Left ventricle myocardium inferior (tissue), 1 donor: ENCODE results near the gene SGMS1. TPM values are rescaled to one million over a fixed set of nuclear protein-coding genes. Genes with fewer than 3 reads are reported as not detected.

Experiments
- DNase-seq: peaks from one replicate; pipeline ENCODE4 v3.0.0-alpha.2; 2020
- H3K27ac ChIP-seq: fragments of 200-600 bp; replicated peaks from 2 replicates; pipeline ENCODE4 v1.8.0; 2021
- H3K27me3 ChIP-seq: fragments of 200-600 bp; 2 replicates; pipeline ENCODE4 v1.8.0; 2021; ENCODE audit warnings: low read depth
- H3K36me3 ChIP-seq: fragments of 200-600 bp; 2 replicates; pipeline ENCODE4 v1.8.0; 2021
- H3K4me1 ChIP-seq: fragments of 200-600 bp; 2 replicates; pipeline ENCODE4 v1.8.0; 2021
- H3K4me3 ChIP-seq: fragments of 200-600 bp; 2 replicates; pipeline ENCODE4 v1.8.0; 2021; ENCODE audit warnings: mild to moderate bottlenecking, moderate library complexity
- H3K9me3 ChIP-seq: fragments of 200-600 bp; replicated peaks from 2 replicates; pipeline ENCODE4 v1.8.0; 2021
- intact Hi-C: fragments of 100-400 bp; cut with micrococcal nuclease; formaldehyde crosslinking; loops from one replicate; pipeline ENCODE4 v1.11.0; 2022
- total RNA-seq: library from RNA; stranded (reverse); fragmentation: NEBNext Ultra II Directional; extraction: Animal tissue kit (Norgen Biotek cat#: 25700); gene quantifications from one replicate; pipeline ENCODE4 v1.2.1, GENCODE V29; 2021
- TF ChIP-seq, protein P1 (sequence below): fragments of 200-600 bp; IDR thresholded peaks from 2 replicates; pipeline ENCODE4 v1.8.0; 2021; ENCODE audit warnings: antibody characterized with exemption, mild to moderate bottlenecking, borderline replicate concordance
- donor health status: DM: no; HTN: yes; CAD: no; lungs with severe emphysema.

The SGMS1 gene
- total RNA-seq, 1 donor from 2014 or later = 18.6 TPM

DNA sequence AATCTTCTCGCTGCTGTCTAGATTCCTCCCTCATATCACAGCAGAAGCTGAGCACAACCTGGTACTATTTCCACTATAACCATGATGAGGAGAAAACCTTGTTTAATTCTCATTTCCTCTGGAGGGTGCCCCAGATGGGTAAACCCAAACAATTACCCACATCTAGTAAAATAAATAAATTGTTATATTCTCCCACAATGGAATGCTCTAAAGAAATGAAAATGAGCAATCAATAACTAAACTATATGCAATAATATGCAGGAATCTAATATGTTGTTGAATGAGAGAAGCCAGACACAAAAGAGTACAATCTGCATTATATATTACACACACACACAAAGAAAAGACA, 37.0 kb downstream of the SGMS1 start:
- H3K4me3 ChIP-seq = no peak overlapping the region
- DNase-seq = no peak
- intact Hi-C loops = no loop called here
- H3K27ac ChIP-seq = no peak overlapping the region
- peaks cover 10% of the 10 kb centered on the region for H3K36me3 ChIP-seq
- TF ChIP-seq, protein P1, sequence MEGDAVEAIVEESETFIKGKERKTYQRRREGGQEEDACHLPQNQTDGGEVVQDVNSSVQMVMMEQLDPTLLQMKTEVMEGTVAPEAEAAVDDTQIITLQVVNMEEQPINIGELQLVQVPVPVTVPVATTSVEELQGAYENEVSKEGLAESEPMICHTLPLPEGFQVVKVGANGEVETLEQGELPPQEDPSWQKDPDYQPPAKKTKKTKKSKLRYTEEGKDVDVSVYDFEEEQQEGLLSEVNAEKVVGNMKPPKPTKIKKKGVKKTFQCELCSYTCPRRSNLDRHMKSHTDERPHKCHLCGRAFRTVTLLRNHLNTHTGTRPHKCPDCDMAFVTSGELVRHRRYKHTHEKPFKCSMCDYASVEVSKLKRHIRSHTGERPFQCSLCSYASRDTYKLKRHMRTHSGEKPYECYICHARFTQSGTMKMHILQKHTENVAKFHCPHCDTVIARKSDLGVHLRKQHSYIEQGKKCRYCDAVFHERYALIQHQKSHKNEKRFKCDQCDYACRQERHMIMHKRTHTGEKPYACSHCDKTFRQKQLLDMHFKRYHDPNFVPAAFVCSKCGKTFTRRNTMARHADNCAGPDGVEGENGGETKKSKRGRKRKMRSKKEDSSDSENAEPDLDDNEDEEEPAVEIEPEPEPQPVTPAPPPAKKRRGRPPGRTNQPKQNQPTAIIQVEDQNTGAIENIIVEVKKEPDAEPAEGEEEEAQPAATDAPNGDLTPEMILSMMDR = no peak
- H3K9me3 ChIP-seq = no peaks in the 10 kb centered on the region
- H3K27me3 ChIP-seq = no peaks in the 10 kb centered on the region
- H3K4me1 ChIP-seq = peaks cover 20% of the 10 kb centered on the region

DNA sequence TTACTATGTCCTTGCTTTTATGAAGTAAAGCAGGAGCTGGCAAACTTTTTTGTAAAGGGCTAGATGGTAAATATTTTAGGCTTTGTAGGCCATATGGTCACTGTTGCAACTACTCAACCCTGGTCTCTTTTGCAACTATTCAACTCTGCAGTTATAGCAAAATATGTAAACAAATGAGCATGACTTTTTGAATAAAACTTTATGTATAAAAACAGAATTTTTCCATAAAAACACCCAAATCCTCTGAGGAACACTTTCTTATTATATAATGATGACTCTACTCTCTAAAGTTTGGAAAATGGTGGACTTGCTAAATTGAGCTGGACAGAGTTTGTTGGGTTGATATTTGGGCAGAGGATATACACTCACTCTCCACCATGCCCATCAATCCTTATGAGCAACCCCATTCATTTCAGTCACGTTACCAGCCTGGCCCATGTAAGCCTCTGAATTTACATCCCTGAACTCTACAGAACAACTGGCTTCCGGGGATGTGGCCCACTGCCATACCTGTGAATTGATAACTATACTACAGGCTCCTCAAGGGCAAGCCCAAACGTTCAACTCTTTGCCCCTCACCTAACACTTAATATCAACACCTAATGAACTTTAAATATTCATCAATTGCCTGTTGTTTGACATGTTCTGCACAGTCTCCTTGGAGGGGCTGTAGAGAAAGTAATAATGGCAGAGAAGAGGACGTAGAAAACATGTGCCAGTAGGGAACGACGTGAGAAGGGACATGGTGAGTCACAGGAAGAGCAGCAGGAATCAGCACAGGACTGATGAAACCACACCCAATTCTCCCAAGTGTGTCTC, 37.6 kb downstream of the SGMS1 start:
- Histone ChIP-seq H3K36me3 (peaks cover 10% of the 10 kb centered on the region), H3K27ac (no peak overlapping the region), H3K4me1 (peaks cover 26% of the 10 kb centered on the region), H3K27me3 (no peaks in the 10 kb centered on the region), H3K4me3 (no peak overlapping the region), H3K9me3 (no peaks in the 10 kb centered on the region)
- TF ChIP-seq, protein P1 = no peak
- no peak for DNase-seq
- intact Hi-C loops = no loop called here

DNA sequence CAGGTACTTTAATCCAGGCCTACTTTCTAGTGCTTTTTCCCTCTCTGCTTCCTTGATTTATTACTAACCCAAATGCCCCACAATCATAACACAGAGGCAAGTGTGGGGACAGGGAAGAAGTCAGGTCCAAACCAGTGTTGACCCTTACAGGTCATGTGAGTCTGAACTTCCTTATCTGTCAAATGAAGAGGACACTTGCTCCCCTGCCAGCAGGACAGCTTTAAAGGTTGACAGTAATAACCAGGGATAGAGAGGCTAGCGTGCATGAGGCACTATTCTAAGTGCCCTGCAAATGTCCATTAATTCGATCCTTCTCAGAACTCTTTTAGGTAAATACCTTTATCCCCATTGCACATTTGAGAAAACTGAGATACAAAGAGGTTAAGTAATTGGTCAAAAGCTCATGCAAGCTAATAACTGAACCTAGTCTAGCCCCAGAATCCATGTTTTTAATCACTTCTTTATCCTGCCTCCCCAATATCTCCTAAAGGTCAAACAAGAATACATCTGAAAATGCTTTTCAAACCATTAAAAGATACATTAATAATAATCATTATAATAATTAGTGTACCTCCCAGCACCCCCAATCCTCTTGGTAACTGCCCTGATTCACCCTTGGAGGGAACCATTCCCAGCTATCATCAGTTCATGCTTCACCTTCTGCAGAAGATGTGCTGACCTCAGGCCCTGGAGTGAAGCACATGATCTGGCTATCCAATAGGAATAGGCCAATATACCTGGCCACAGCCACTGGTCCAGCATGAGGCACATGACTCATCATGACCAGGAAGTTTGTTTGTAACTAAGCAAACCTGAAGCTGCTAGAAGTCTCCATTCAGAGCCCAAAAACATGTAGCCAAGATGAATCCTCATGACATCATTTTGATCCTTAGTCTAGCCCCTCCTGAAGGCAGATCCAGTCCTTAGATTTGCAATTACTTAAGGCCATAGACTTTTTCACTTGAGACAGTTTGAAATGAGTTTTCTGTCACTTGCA, 40.7 kb downstream of the SGMS1 start:
- Histone ChIP-seq H3K4me1 (peaks cover 48% of the 10 kb centered on the region), H3K27ac (peak overlapping the region; percentile 18), H3K36me3 (no peaks in the 10 kb centered on the region), H3K4me3 (no peak overlapping the region), H3K27me3 (no peaks in the 10 kb centered on the region), H3K9me3 (no peaks in the 10 kb centered on the region)
- intact Hi-C loops = no loop called here
- DNase-seq = no peak
- TF ChIP-seq, protein P1 = no peak

GRCh38 chr10:50582046-50582445, 41.7 kb downstream of the SGMS1 start:
- Histone ChIP-seq H3K9me3 (no peaks in the 10 kb centered on the region), H3K4me1 (peaks cover 57% of the 10 kb centered on the region), H3K27ac (peak overlapping the region; percentile 18), H3K36me3 (no peaks in the 10 kb centered on the region), H3K4me3 (no peak overlapping the region), H3K27me3 (no peaks in the 10 kb centered on the region)
- no peak for DNase-seq
- TF ChIP-seq, protein P1 = no peak
- intact Hi-C loops = no loop called here

DNA sequence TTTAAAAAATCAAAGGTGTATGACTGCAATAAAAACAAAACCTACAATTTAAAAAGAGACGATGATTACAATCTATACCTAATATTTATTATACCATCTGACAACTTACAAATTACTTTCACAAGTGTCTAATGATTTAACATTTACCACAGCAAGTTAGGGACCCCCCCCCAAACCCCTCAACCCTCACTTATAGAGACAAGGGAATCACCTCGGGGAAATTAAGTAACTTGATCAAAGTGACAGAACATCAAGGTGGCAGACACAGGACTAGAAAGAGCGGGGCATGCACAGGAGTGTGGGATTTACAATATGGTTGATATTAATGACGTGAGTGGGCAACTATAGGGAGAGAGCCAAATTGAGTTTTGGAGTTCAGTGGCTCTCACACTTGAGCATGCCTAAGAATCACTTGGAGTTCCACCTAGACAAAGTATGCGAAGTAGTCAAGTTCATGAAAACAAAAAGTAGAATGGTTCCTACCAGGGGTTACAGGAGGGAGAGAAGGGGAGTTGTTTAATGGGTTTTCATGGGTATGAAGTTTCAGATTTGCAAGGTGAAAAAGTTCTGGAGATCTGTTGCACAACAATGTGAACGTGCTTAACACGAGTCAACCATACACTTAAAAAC, 43.4 kb downstream of the SGMS1 start:
- no peak overlapping the region for H3K27ac ChIP-seq
- TF ChIP-seq, protein P1 = no peak
- H3K27me3 ChIP-seq = no peaks in the 10 kb centered on the region
- no peak for DNase-seq
- intact Hi-C loops = no loop called here
- H3K36me3 ChIP-seq = no peaks in the 10 kb centered on the region
- no peak overlapping the region for H3K4me3 ChIP-seq
- no peaks in the 10 kb centered on the region for H3K9me3 ChIP-seq
- H3K4me1 ChIP-seq = peaks cover 72% of the 10 kb centered on the region
